Retina (tissue), 1 donor: Measurements from ENCODE around the gene CCR7.
"Not testable (repeated sequence)": the region's sequence is repeated elsewhere in the genome, so short reads cannot be mapped to it uniquely, and the experiment has no call there.

Experiments used
- DNase-seq: peaks from one replicate; pipeline ENCODE4 v3.0.0-alpha.2; 2016

Gene CCR7

DNA sequence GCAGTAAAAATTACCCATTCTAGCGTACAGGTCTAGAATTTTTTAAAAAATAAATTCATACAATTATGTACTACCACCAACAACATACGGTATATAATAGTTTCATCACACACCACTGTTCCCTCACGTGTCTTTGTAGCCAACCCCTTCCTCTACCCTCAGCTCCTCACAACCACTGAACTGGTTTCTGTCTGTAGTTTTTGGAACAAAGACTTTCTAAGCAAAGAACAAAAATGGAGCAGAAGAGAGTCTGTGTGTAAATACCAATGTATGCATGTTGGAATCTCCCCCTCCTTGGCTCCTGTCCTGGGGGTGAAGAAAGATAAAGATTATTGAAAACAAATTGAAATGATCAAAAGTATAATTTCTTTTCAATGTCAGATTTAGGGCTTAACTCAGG is 31.9 kb upstream of the CCR7 start:
- no peak for DNase-seq

- DNase-seq: no peak
These were observed 31.1 kb upstream of the CCR7 start for GRCh38 chr17:40596261-40596919.

DNA sequence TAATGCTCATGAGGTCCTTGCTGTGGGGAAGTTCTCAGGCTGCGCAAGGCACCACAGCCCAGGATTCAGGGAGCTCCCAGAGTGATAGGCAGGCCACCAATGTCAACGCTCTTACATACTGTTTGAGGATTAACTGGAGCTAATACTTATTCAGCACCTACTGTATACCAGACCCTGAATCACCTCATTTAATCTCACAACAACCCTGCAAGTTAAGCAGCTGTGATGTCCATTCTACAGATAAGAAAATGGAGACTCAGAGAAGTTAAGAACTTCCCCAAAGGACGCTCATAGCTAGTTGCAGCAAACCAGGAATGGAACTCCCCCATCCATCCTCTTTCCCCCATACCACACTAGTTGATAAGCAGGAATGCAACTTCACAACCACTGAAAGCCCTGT is 25.5 kb upstream of the CCR7 start:
- DNase-seq: no peak

DNA sequence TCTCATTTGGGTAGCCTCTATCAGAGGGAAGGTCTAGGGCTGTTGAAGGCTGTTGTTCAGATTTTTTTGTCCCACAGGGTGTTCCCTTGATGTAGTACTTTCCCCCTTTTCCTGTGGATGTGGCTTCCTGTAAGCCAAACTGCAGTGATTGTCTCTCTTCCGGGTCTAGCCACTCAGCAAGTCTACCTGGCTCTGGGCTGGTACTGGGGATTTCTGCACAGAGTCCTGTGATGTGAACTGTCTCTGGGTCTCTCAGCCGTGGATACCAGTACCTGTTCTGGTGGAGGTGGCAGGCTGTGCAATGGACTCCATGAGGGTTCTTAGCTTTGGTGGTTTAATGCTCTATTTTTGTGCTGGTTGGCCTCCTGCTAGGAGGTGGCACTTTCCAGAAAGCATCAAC is 23.3 kb upstream of the CCR7 start:
- DNase-seq: no peak

- not testable (repeated sequence) for DNase-seq
These were observed 21.0 kb upstream of the CCR7 start for GRCh38 chr17:40586264-40586663.

DNA sequence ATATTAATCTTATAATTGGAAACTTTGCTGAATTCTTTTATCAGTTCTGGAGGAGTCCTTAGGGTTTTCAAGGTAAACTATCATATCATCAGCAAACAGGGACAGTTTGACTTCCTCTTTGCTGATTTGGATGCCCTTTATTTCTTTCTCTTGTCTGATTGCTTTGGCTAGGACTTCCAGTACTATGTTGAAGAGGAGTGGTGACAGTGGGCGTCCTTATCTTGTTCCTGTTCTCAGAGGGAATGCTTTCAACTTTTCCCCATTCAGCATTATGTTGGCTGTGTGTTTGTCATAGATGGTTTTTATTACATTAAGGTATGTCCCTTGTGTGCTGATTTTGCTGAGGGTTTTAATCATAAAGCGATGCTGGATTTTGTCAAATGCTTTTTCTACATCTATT is 19.7 kb upstream of the CCR7 start:
- DNase-seq: not testable (repeated sequence)

DNA sequence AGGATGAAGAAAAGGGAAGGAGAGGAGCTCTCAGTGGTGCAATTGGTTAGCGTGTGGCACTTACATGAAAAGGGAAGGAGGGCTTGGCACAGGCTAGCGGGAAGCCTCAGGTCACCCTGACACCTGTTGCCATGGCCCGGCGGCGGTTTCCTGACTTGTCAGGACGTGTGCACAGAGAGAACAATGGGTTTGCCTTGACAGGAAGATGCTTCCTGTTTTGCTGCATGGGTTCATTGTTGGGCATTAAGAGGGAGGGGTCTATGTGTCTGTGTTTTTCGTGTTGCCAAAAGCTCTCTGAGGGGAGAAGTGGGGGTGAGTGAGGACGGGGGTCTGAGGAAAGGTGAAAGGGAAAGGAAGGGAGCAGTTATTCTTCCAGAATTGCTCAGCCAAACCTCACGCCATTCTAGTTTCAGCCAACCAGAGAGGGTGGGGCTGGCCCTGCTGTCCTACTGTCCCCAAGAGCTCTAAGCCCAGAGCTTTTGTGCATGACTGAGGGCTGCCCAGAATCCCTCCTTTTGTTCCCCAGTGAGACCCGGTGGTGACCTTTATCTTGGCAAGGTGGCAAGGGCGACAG is 17.1 kb upstream of the CCR7 start:
- no peak for DNase-seq

- DNase-seq: no peak
These were observed 14.9 kb upstream of the CCR7 start for GRCh38 chr17:40580140-40580539.

GRCh38 chr17:40579471-40579870 is 14.2 kb upstream of the CCR7 start:
- no peak for DNase-seq

GRCh38 chr17:40577611-40578065 is 12.4 kb upstream of the CCR7 start:
- no peak for DNase-seq

- no peak for DNase-seq
These were observed 11.0 kb upstream of the CCR7 start for GRCh38 chr17:40576113-40576740.

DNA sequence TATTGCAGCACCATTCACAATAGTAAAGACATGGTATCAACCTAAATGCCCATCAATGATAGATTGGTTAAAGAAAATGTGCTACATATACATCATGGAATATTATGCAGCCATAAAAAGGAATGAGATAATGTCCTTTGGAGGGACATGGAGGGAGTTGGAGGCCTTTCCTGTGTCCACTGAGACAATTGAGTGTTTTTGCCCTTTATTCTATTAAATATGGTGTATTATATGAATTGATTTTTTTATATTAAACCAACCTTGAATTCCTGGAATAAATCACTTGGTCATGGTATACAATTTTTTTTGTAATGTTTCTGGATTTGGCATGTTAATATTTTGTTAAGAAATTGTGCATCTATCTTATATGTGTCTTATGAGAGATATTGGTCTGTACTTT is 9.0 kb upstream of the CCR7 start:
- DNase-seq: no peak

- DNase-seq: not testable (repeated sequence)
These were observed 7.1 kb upstream of the CCR7 start for GRCh38 chr17:40572245-40572993.

DNA sequence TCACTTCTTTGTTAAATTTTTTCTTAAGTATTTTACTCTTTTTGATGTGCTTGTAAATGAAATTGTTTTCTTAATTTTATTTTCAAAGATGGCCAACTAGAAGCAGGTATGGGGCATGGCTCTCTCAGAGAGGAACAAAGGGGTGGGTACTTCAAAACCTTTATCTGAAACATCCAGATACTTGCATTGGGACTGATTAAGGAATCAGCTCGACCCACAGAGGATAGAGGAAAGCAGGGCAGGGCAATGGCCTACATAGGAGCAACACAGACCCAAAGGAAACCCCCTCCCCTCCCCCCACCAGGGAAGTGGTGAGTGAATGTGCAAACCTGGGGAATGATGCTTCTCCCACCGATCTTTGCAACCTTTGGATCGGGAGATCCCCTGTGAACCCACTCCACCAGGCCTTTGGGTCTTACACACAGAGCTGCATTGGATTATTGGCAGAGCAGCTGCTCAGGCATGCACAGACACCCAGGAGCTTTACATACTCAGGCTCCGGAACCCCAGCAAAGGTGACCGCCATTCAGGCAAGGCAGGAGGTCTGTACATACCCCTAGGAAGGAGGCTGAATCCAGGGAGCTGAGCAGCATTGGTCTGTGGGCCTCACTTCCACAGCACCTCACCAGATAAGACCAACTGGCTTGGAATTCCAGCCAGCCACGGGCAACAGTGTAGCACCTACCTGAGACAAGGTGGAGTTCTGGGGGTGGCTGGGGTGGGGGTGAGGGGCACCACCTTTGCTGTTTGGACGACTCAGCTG is 3.0 kb upstream of the CCR7 start:
- no peak for DNase-seq

DNA sequence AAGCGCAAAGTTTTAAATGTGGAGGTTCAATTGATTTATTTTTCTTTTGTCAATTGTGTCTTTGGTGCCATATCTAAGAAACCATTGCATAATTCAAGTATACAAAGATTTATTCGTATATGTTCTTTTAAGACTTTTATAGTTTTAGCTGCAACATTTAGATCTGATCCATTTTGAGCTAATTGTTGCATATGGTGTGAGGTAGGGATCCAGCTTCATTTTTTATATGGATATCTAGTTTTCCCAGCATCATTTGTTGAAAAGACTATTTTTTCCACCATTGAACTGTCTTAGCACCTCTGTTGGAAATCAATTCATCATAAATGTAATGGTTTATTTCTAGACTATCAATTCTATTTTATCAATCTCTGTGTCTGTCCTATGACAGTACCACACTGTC is 2.1 kb upstream of the CCR7 start:
- DNase-seq: no peak

DNA sequence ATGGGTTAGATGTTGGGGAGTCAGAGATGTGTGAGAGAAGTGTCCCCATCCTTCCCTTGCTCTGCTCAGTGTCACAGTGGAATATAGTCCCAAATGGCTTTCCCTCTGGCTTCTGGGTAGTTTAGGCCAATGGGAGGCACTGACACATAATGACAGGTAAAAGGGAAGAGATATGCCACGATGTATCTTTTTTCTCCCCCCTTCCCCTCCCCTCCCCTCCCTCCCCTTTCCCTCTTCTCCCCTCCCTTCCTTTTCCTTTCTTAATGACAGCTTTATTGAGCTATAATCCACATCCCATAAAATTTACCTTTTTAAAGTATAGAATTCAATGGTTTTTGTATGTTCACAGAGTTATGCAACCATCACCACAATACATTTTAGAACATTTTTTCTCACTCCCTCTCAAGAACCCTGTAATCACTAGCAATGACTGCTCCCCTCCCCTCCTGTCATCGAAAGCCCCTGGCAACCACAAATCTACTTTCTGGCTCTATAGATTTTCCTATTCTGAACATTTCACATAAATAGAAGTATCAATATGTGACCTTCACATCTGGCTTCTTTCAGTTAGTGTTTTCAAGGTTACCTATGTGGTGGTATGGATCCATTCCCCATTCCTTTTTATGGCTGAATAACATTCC is 617 bp upstream of the CCR7 start:
- DNase-seq: no peak

- DNase-seq: no peak
These were observed 933 bp downstream of the CCR7 start for GRCh38 chr17:40564195-40564882.

- no peak for DNase-seq
These were observed 1.8 kb downstream of the CCR7 start for GRCh38 chr17:40563220-40564052.

DNA sequence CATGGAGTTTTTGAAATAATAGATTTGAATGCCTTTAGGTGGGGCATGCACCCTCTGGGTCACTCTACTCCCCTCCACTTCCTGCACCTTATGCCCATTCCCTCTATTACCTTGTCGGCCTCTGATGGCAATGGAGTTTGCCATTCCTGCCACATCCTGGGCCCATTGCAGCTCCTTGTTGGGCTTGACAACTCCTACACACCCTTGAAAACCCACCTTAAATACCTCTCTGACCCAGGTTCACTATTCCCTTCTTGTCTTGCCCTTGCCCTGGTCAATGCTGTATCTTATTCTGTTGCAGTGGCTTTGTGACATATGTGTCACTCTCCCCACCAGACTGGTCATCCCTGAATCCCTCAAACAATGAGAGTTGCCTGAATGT is 2.4 kb downstream of the CCR7 start:
- DNase-seq: no peak

DNA sequence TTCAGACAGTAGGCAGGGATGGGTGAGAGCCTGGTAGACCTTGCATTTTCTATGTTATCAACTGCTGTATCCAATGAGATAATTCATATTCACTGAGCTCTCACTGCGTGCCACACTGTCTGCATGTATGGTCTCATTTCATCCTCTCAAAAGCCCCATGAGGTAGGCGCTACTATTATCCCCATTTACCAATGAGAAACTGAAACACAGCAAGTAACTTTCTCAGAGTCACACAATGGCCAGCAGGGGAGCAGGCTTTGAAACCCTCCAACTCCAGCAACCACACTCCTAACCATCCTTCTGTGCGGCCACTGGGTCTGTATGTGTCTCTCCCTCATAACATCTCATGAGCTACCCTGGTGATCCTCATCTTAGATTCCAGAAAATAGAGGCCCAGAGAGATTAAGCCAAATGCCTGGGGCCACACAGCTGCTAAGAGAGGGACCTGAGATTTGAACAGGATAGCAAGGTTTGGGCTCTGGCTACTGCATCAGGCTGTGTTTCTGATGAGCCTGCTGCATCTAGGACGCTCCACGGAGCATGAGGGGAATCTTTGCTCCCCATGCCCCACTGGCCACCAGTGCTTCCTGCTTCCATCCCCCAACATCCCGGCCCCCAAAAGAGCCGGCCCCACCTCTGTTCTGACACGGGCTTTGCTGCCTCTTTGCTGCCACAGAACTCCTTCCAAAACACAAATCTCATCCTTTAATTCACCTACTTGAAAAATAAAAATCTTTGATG is 3.2 kb downstream of the CCR7 start:
- no peak for DNase-seq
